Activated CD8-positive, alpha-beta memory T cell treated with anti-CD3 and anti-CD28 coated beads for 4 hours (primary cell): ENCODE results near the gene CHRNA4.

Experiments
- DNase-seq, 2 donors: peaks; one replicate each; pipeline ENCODE4 v3.0.0-alpha.2; 2020; ENCODE audit warnings: low read depth in 2 of 2

The CHRNA4 gene

GRCh38 chr20:63334356-63334755, 26.8 kb downstream of the CHRNA4 start:
- no peak for DNase-seq

- DNase-seq = no peak
These were observed 27.8 kb downstream of the CHRNA4 start for GRCh38 chr20:63333241-63333836.

- no peak for DNase-seq
These were observed 28.5 kb downstream of the CHRNA4 start for GRCh38 chr20:63332488-63333240.

GRCh38 chr20:63331741-63332400, 29.3 kb downstream of the CHRNA4 start:
- DNase-seq = no peak

GRCh38 chr20:63330940-63331339, 30.2 kb downstream of the CHRNA4 start:
- no peak for DNase-seq

GRCh38 chr20:63330084-63330760, 30.9 kb downstream of the CHRNA4 start:
- DNase-seq = no peak

- DNase-seq = no peak
These were observed 31.6 kb downstream of the CHRNA4 start for GRCh38 chr20:63329331-63330083.

- DNase-seq = no peak
These were observed 32.4 kb downstream of the CHRNA4 start for GRCh38 chr20:63328718-63329275.

- DNase-seq = no peak
These were observed 33.0 kb downstream of the CHRNA4 start for GRCh38 chr20:63328026-63328700.

- no peak for DNase-seq
These were observed 33.9 kb downstream of the CHRNA4 start for GRCh38 chr20:63327231-63327745.

GRCh38 chr20:63326314-63327230, 34.6 kb downstream of the CHRNA4 start:
- DNase-seq = no peak

GRCh38 chr20:63325554-63326313, 35.4 kb downstream of the CHRNA4 start:
- DNase-seq = no peak

- DNase-seq = no peak
These were observed 36.1 kb downstream of the CHRNA4 start for GRCh38 chr20:63325021-63325471.

GRCh38 chr20:63323357-63323981, 37.7 kb downstream of the CHRNA4 start:
- no peak for DNase-seq

GRCh38 chr20:63322933-63323273, 38.2 kb downstream of the CHRNA4 start:
- DNase-seq = no peak

- DNase-seq = no peak
These were observed 38.8 kb downstream of the CHRNA4 start for GRCh38 chr20:63322146-63322932.

GRCh38 chr20:63321148-63321831, 39.9 kb downstream of the CHRNA4 start:
- DNase-seq = no peak
